CMK (cell line): Measurements from ENCODE around the gene DNAH5.
A peak's percentile ranks its signal among the peaks of the same experiment; 100 is the strongest.
"Not testable (repeated sequence)": the region's sequence is repeated elsewhere in the genome, so short reads cannot be mapped to it uniquely, and the experiment has no call there.

Experiments
- DNase-seq: peaks from one replicate; pipeline ENCODE4 v3.0.0-alpha.2; 2010; ENCODE audit warnings: low read depth

DNAH5 gene, protein sequence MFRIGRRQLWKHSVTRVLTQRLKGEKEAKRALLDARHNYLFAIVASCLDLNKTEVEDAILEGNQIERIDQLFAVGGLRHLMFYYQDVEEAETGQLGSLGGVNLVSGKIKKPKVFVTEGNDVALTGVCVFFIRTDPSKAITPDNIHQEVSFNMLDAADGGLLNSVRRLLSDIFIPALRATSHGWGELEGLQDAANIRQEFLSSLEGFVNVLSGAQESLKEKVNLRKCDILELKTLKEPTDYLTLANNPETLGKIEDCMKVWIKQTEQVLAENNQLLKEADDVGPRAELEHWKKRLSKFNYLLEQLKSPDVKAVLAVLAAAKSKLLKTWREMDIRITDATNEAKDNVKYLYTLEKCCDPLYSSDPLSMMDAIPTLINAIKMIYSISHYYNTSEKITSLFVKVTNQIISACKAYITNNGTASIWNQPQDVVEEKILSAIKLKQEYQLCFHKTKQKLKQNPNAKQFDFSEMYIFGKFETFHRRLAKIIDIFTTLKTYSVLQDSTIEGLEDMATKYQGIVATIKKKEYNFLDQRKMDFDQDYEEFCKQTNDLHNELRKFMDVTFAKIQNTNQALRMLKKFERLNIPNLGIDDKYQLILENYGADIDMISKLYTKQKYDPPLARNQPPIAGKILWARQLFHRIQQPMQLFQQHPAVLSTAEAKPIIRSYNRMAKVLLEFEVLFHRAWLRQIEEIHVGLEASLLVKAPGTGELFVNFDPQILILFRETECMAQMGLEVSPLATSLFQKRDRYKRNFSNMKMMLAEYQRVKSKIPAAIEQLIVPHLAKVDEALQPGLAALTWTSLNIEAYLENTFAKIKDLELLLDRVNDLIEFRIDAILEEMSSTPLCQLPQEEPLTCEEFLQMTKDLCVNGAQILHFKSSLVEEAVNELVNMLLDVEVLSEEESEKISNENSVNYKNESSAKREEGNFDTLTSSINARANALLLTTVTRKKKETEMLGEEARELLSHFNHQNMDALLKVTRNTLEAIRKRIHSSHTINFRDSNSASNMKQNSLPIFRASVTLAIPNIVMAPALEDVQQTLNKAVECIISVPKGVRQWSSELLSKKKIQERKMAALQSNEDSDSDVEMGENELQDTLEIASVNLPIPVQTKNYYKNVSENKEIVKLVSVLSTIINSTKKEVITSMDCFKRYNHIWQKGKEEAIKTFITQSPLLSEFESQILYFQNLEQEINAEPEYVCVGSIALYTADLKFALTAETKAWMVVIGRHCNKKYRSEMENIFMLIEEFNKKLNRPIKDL (N-terminal part only)

DNA sequence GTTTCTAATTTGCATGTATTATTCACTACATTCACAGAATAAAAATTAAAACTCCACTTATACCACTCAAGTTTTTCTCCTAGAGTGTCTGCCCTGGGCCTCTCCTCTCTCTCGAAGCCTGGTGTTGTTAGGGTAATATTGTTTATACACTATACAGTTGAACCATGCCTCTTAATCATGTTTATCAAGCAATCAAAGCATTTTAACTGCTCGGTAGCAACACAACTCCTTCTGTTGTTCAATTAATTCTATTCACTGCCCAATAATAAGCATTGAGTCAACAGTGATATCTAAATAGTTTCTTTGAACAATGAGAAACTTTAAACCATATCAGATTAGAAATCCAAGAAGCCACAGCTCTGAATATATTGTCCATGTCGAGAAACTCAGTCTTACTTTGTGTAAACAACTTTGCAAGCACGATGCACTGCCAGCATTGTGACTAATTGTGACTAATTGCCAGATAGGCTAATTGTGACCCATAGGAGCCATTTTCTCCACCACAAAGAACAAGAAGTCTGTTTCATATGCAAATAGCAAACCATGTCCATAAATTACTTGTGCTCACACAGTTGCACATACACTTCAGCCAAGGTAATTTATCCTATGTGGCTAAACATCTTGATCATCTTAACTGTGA is at the start of gene DNAH5:
TSS of gene DNAH5 (minus strand) at position 129 of the 640 bp plus-strand sequence. CDS start 250 bp downstream, outside the sequence.
- no peak for DNase-seq

DNA sequence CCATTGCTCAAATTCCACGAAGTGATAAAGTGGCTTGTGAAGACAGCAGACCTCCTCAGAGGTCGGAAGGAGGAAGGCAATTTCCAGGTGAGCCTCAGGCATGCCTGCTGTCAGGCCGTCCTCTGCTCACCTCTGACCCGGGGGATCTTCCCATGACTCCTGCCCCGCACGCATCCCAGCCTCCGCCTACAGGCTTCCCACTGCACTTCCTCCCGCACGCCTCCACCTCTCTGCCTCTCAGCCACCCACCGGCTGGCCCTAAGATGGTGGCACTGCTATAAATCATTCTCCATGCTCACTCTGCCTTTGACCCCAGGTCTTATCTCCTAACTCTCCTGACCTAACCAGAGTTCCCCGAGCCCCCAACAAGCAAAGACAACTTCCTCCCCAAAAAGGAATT is 49.4 kb upstream of the DNAH5 start:
- DNase-seq = no peak

DNA sequence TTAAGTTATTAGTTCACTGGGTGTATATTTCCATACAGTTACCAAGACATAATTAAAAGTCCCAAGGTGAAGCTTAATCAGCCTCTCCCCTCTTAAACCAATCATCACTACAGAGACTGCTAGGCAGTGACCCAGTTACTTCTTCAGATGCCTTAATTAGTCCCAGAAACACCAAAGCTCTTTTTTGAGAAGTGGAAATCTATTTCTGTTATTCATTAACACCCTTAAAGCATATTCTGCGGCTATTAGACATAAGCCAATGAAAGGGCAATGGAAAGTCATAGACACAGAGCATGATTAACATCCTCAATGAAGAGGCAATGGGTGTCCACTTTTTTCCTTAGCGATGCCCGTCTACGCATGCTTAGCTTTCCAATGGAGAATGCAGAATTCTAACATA is 48.3 kb upstream of the DNAH5 start:
- no peak for DNase-seq

DNA sequence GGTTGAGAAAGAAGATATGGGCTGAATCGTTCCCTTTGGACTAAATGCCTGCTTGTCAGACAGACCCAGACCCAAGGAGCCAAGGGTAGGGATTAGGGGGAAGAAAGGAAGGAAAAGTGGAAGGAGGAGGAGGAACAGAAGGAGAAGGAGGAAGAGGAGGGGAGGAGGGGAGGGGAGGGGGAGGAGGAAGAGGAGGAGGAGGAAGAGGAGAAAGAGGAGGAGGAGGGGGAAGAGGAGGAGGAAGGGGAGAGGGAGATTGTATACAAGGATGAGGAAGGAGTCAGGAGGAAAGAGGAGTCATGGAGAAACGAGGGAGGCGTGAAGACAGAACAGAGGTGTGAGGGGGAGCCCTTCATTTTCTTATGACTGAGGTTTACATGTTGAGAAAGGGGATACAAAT is 46.9 kb upstream of the DNAH5 start:
- DNase-seq = no peak

DNA sequence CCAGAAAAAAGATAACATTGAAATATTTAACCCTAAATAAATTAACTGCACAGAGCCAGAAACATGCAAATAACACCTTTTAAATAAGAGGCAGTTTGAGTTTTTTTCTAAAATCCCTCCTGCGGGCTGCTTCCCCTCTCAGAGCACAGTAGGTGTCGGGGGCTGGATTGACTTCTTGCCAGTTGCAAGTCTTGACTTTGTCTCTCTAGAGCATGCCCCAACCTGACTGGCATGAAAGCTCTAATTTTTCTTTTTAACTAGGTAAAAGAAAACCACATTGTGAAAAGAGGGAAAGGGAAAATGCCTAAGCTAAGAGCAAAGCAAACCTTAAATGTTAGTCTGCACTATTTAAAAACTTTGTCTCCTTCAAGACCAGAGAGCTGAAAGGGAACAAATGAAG is 46.4 kb upstream of the DNAH5 start:
- DNase-seq = no peak

DNA sequence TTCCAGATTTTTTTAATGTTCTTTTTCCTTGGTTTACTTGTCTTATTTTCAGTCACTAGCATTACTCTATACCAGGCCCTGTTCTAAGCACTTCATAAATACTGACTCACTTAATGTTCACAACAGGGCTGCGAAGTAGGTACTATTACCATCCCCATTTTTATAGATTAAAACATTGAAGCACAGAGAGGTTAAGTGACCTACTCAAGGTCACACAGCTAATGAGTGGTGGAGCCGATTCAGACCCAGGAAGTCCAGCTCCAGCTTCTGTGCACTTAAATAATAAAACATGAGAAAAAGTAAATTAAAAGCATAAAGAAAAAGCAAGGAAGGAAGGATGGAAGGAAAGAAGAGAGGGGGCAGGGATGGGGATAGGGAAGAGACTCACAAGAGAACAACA is 45.3 kb upstream of the DNAH5 start:
- no peak for DNase-seq

DNA sequence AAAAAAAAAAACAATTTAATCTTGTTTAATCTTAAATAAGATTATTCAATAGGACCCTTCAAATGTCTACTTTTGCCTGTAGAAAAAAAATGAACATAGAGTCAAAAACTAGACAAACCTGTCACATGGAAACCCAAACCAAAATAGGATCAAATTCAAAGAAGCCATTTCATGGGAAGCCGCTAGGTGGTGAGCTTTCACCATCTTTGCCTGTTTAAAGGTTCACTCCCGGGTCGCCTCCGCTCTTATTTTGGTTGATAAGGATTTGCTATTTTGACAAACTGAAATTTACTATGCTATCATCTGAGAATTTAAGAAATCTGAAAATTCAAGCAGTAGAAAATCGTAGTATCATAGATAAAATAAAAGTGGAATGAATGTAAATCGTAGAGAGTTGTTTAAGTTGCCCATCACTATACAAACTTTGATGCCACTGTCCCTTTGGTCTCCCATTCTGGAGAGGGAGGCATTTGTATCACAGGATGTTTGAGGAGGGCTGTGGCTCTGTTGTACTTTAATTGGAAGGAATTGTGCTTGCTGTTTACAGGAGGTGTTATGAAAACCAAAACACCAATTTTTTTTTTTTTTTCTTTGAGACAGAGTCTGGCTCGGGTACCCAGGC is 43.5 kb upstream of the DNAH5 start:
- DNase-seq = peak; percentile 14

DNA sequence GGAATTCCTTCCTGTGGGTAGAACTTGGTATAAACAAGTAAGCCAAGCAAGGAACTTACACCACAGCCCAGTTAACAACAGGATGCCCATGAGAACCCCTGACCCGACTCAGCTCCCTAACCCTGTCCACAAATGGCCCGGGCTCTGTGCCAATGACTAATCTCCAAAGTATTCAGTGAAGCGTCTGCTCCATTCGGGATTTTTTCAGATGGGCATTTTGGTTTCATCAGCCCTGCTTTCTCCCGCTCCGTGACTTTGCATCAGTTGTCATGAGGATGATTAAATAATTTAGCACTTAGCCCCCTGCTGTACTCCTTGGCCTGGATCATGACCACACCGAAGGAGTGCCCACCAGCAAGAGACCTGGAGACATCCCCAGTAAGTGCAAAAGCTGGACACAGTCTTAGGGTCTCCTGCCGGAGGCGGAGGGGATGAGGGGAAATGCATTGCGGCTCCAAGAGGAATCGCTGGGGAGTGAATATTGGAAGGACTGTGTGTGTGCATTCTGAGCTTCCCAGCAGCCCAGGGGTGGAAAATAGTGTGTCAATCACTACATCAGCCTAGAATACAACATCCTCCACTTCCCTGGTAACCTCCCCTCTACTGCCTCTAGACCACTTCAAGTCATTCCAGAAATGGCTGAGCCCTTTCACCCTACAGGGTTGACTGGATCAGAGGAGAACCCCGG is 41.4 kb upstream of the DNAH5 start:
- no peak for DNase-seq

DNA sequence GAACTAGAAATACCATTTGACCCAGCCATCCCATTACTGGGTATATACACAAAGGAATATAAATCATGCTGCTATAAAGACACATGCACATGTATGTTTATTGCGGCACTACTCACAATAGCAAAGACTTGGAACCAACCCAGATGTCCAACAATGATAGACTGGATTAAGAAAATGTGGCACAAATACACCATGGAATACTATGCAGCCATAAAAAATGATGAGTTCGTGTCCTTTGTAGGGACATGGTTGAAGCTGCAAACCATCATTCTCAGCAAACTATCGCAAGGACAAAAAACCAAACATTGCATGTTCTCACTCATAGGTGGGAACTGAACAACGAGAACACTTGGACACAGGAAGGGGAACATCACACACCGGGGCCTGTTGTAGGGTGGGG is 40.4 kb upstream of the DNAH5 start:
- DNase-seq = not testable (repeated sequence)

DNA sequence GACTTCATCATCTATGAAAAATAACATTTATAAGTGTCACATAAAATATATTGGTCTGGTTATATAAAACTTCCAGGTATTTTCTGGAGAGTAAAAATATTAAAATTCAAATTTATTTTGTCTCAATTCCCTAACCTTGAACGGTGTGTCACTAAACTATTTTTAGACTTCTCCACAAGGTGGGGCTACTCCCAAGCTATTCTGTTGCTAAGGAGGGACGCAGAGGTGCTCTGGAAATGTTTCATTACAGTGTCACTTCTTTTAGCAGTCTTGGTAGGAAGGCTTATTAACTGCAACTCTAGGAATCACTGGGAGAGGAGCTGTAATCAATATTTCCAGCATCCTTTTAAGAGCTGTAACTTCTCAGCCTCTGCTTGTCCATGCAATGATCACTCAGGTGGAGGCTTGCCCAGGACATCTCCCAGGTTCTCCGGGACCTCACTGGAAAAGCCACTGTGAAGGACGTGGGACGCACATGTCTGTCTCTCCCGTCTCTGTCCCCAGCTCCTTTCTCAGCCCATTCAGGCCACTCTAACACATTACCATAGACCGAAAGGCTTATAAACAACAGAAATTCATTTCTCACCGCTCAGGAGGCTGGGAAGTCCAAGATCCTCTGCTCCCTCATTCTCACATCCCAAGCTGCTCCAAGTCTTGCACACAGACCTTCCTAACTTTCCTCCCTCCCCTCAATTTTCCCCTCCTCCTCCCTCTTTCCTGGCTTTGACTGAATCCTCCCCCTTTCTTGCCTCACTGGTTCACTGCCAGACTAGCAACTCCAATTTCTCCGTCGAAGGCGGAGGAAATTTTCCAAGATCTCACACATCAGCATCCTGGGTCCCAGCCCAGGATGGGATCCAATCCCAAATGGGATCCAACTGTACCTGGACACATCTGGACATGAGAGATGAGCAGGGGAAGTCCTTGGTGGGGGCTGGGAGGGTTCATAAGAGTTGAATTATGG is 32.7 kb upstream of the DNAH5 start:
- no peak for DNase-seq

DNA sequence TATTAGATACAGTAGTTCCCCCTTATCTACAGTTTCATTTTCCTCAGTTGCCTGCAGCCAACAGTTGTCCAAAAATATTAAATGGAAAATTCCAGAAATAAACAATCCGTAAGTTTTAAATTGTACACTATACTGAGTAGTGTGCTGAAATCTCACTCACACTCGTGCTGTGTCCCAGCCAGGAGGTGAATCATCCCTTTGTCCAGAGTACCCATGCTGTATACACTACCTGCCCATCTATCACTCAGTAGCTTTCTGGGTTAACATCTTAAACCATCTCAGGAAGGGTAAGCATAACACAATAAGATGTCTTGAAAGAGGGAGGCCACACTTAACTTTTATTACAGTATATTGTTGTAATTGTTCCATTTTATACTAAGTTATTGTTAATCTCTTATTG is 31.7 kb upstream of the DNAH5 start:
- DNase-seq = no peak

DNA sequence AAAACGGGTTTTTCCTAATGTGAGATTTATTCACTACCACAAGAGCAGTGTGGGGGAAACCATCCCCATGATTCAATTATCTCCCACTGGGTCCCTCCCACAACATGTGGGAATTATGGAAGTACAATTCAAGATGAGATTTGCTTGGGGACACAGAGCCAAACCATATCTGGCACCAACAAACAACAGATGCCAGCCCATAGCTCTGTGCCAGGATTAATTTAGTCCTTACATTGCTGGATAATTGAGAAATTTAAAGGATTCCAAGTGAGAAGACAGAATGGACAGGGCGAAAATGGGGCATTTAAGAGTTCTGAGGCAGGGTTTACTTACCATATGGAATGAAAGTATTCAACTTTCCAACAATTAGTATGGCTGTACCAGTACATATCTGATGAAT is 30.8 kb upstream of the DNAH5 start:
- DNase-seq = no peak

DNA sequence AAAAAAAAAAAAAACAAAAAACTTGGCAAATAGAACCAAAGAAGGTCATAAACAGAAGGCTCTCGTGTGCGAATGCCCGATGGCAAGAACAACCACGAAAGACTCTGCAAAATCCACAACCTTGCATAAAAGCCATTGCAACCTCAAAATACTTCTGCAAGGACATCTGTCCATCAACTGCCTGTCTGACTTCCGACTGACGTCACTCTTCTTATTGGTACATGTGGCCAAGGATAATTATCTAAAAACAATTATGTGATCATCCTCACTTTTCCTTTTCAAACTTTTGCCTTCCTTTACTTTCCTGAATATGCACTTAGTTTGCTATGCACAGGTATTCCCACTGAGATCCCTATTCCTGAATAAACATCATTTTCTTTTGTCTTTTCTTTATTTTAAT is 29.2 kb upstream of the DNAH5 start:
- no peak for DNase-seq

DNA sequence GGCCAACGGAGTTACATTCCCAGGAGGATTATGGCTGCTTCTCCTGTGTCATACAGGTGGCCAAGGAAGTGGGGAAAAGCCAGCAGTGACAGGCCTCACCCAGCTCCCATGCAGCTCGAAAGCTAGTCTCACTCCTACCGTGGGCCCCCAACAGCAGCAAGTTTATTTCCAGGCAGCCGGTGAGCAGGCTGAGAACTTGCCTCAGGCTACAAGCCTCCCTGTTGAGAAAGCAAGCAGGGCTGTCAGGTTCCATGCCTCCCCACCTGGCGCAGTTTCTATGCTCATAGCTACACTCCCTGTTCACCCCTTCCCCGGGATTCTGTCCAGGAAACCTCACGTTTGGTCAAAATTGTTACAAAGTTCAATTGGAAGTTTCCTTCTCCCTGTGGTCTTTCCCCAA is 27.5 kb upstream of the DNAH5 start:
- DNase-seq = no peak

DNA sequence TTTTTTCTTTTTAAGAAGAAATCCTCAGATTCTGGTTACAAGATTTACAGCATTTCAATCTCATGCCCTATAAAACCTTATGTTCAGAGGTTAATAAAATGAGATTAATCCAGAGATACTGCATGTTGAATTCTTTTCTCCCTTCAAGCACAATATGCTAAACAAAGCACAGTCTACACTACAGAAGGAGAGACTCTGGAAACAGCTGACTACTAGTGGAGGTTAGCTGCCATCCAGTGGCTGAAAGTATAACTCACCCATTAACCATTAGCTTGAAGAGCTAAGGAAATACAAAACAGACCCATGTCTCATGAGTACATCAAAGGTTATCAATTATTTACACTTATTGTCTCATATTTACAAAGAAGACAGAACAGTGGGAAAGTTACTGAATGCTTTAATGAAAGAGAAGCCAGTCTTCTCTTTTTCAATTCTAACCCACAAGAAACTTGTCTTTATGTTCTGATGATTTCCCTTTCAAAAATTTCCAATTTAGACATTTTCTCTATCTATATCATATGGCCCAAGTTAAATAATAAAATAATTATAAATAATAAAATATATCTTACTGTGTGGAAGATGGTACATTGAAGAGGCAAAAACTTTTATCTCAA is 12.7 kb upstream of the DNAH5 start:
- no peak for DNase-seq

DNA sequence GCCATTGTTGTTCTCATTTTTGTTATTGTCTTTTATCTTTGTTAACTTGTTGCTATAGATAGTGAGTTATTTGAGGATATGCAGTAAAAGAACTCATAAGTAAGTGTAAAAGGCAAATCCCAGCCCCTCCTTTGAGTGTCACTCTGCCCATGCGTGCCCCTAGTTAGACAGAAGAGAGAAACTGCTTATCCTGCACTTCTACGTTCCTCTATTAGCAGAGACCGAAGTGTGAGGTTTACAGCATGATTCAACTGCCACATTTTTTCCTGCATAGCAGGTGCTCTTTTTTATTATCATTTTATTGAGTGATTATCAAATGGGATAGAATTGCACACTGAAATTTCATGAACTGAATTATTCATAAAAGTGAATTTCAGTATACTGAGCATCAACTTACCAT is 12.0 kb upstream of the DNAH5 start:
- DNase-seq = no peak

DNA sequence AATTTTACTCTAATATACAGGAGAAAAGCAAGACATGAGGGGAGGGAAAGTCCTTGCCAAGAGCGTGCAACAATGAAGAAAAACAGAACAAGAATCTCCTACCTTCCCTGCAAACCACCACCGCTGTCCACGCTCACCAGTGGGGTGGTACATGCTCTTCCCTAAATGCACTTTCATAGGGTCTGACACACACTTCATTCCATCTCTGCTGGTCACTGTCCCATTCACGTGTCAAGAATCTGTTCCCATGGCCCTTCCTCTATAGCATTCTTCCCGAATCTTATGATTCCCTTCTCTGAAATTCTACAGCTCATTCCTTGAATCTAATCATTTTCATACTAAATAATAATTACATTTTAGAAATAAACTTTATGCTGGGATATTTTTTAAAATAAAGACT is 11.4 kb upstream of the DNAH5 start:
- no peak for DNase-seq

DNA sequence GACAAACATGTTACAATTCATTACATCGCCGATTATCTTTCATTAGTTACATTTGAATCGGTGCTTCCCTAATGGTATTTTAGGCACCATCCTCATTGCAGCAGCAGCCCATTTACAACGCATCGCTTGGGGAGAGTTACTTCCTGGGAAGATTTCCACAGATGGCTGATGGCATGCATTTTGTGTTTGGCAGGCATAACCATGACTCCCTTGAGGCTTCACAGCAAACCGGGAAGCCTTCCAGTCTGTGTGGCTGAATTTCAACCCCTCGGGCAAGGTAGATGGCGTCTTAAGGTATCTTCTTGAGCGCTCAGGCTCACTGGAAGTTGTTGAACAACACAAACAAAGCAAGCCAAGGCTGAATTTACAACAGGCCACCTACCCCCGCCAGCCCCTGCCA is 1.6 kb upstream of the DNAH5 start:
- DNase-seq = no peak

DNA sequence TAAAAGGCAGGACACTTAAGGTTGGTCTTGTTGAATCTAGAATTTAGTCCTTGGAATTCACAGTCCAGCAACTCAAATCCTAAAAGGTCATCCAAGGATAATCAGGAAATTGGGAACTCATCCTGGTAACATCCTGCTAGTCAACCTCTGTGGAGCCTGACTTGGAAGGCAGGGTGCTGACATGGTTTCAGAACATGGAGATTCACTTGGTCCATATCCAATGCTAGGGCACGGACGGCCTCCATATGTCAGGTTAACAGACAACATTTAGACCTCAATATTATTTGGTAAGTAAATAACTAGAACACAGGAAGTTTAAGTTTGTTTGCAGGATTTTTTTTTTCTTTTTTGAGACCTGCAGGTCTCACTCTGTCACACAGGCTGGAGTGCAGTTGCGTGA is 783 bp upstream of the DNAH5 start:
- DNase-seq = no peak
